GM18519 (cell line): Measurements from ENCODE around the gene CDH8.
"Not testable (repeated sequence)": the region's sequence is repeated elsewhere in the genome, so short reads cannot be mapped to it uniquely, and the experiment has no call there.

ENCODE experiments used
- ATAC-seq: cut with Tn5 transposase; IDR thresholded peaks from one replicate; pipeline ENCODE4 v1.9.1; 2021; ENCODE audit warnings: mild to moderate bottlenecking, moderate library complexity; ENCODE audit not compliant: unreplicated experiment, low FRiP score

CDH8 gene

DNA sequence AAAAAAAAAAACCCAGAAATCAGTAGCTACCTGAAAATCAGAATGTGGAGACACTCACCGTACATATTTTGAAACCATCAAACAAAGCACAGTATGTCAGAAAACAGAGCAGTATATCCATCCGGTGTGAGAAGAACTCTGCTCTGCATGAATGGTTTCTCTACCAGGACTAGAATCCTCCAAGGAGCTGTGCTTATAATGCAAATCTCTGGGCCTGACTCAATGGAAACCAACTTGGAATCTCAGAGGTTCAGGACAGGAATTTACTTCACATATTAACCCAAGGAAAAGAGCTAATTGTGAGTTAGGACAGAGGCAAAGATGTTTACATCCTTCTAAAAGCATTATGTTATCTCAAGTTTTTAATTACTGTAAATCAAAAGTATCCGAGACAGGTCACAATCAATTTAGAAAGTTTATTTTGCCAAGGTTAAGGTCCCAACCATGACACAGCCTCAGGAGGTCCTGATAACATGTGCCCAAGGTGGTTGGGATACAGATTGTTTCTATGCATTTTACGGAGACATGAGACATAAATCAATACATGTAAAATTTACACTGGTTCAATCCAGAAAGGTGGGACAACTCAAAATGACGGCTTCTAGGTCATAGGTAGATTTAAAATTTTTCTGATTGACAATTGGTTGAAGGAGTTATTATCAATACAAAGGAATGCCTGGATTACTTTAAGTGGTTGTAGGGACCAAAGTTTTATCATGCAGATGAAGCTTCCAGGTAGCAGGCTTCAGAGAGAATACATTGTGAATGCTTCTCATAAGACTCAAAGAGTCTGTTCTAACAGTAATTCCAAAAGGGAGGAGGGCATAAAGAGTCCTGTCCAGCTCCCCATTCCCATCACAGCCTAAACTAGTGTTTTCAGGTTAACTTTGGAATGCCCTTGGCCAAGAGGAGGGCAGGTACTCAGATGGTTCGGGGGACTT is 164.1 kb downstream of the CDH8 start:
- no peak for ATAC-seq

DNA sequence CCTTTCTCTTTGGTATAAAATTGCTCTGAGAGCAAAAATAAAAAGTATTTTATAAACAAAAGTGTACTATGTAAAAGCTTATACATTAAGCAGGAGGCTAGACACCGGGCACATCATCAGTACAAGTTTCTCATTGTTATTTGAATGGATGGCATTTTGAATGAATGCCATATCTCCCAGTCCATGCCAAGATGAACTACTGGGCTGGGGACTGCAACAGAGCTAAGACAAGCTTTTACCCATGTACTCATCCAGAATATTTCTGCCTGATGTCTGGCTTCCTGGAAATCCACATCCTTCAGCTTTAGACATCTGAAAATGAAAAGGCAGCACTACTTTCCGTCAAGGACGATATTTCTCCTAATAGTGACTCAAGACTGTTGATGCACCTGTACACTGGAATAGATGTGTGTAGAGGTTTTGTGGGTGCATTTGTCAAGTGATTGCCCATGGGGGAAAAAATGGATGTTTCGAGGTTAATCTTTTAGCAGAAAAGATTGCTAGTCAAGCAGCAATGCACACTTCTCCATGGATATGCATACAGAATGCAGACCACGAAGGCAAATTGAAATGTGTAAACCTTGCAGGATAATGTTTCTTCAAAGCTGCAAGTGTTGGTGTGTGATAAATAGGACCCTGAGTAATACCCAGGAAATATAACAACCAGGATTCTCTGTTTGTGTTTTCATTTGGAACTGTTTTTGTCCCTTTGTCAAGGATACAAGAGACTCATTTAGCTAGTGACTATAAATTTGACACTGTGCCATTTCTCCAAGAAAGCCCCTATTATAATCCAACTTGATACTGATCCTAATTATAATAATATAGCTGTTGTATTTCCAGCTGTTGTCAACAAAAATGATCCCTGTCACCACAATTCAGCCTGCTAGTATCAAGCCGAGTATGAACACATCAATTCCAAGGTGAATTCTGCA is 173.8 kb downstream of the CDH8 start:
- ATAC-seq: no peak

DNA sequence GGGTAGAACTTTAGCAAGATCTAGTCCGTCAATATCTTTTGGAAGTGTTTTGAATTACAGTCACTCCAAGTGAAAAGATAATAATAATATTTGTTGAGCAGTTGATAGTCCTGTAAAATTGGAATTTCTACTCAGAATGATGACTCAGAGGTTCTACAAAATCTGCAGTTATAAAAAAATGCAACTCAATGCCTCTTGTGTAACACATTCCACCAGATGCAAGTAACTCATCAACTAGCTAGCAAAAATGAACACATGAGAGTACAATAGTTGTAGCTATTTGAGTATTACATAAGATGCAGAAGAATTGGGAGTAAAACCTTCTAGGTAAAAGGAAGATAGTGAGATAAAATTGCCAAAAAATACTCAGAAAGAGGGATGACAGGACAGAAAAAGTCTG is 177.2 kb downstream of the CDH8 start:
- ATAC-seq: no peak

DNA sequence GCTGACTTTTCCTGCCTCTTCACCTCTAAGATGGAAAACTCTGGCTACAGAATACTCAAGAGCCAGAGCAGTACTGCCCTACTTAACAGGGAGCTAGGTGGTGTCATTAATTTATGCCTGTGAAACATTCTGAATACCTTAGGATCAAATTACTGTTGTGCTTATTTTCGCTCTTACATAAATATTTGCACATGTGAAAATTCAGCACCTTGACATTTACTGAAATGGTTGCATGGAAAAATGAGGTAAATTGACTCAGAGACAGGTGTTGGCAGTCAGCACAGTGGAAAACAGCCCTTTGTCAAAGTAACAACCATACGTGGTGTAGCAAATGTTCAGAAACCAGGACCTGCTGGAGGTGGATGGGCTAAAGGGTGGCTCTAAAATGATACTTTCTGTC is 193.6 kb downstream of the CDH8 start:
- no peak for ATAC-seq

DNA sequence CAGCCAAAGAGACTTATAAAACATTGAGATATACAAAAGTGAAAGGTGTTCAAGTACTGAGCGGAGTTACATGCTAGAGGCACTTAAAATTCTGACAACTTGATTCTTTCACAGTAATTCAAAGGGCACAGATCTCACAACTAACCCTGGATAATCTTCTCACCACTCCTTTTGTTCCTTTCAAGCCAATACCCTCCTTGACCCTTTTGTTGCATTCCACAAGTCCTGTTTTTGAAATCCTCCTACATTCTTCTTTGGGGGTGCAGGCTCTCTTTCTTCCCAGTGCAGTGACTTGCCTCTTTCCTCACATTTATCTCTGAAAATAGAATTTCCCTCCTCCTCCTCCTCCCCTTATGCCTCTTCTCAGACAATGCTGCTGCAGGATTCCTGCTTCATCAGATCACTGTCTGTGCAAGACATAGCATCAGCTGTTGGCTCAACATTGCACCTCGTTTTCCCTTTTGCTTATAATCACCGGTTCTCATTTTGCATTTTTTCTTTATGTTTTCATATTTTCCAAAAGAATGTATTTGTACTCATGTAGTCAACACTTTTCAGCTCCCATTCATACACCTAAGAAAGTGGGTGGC is 199.3 kb downstream of the CDH8 start:
- no peak for ATAC-seq

DNA sequence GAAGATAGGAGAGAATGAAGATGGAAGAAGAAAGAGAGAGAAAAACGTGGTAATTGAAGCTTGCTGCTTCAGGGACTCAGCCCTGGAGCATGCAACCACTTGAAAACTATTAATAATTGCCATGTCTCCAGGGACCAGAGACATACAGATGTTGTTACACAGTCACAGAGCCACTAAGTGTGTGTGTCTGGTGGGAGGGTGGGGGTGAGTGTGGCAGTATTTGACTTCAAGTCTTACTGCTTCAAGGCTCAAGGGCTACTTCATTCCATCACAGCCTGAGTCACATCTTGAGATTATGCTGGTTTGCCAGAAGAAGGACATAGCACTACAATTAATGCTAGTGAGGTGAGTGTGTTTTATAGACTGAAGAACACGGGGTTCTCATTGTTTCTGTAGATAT is 202.2 kb downstream of the CDH8 start:
- ATAC-seq: no peak

DNA sequence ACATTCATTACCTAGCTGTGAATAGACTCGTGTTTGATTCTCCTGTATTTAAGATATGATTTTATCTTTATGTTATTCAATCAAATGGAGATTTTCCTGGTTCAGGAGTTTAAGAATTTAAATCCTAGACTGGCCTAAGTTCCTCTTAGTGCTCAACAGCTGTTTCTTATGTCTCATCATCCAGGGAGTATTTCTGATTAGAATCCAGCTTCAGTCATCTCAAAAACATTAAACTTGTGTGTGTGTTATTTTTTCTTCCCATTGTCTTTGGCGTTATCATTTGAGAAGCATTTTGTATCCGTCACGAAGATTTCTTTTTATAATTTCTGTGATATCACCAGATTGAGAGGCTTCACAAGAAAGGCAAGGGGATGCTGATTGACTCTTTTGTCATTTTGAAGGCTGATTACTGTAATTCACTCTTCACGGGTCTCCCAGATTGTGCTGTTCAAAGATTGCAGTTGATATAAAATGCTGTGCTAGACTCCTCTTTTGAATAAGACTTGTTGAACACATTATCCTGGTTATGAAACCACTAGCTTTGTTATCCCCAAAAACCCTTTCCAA is 204.8 kb downstream of the CDH8 start:
- ATAC-seq: no peak

DNA sequence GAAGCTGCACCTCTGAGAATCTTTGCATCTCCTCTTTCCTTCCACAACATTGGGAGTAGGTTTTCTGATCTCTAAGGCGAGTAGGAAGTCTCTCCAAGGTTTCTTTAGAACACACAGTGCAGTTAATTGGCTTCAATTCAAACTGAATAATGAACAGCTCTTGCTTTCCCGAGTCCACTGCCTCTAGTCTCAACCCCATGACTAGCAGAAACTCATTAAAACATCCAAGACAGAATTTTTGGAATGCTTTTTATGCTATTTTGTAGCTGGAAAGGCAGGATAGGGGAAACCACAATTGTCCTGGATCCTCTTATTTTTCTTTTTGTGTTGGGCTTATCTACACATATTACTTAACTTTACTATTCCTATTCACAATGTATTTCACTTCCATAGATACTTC is 206.6 kb downstream of the CDH8 start:
- no peak for ATAC-seq

DNA sequence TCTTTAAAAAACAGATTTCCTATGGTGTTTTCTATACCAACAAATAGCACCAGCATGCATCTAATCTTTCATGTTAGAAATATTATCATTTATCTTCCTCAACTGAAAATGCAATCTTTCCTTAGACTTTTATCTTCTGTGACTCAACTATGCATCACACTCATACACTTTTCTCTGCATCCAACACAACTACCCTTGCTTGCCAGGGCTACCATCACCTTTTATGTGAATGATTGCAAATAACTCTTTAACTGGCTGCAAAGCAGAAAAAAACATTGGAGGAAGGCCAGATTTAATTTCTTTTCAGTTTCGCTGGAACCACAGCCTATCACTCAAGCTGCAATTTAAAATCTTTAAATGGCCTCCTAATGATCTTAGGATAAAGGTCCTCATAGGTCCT is 212.9 kb downstream of the CDH8 start:
- ATAC-seq: no peak

DNA sequence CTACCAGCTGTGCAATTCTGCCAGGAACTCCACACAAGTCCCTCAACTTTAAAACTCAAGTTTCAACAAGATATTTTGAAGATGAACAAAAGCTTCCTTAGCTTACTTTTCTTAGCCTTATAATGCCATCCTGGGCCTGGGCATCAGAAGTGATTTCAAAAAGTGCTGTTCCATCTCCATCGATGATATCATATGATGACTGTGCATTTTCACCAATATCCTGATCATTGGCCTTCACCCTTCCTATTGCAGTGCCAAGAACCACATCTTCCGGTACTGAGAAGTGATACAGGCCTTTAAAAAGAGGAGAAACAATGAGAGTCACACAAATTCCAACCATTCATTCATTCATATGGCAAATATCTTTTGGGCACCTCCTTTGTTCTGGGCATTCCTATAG is 215.4 kb downstream of the CDH8 start:
- ATAC-seq: no peak

DNA sequence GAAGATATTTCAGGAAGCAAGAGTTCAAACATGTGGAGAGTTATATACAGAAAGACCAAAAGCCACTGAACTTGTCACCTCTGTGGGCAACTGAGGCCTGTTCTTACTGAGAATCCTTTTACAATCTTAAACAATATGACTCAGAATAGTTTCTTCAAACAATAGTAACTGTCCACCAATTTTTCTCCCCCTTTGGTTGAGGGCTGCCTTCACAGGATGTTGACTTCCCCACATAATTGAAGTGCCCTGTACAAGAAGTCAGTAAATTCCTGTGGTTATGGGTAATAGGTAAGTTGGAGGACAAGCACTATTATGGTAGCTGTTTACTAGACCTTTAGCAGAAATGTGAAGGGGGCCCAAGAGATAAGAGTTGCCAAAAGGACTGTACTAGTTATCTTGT is 215.8 kb downstream of the CDH8 start:
- ATAC-seq: no peak

DNA sequence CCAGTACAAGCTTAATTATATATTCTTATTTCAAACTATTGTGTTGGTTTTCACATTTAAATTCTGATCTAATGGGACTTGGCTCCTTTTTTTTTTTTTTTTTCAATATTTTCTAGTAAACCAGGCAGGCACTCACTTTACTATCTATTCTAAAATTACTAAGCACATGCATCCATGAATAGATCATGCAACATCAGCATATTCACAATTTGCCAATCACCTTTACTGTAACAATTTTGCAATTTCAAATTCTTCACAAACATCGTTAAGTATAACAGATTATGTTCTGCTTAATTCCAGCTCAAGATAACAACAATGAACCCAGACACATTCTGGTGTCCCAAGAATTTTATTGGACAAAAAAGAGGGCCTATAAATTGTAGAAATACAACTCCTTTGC is 217.4 kb downstream of the CDH8 start:
- ATAC-seq: no peak

DNA sequence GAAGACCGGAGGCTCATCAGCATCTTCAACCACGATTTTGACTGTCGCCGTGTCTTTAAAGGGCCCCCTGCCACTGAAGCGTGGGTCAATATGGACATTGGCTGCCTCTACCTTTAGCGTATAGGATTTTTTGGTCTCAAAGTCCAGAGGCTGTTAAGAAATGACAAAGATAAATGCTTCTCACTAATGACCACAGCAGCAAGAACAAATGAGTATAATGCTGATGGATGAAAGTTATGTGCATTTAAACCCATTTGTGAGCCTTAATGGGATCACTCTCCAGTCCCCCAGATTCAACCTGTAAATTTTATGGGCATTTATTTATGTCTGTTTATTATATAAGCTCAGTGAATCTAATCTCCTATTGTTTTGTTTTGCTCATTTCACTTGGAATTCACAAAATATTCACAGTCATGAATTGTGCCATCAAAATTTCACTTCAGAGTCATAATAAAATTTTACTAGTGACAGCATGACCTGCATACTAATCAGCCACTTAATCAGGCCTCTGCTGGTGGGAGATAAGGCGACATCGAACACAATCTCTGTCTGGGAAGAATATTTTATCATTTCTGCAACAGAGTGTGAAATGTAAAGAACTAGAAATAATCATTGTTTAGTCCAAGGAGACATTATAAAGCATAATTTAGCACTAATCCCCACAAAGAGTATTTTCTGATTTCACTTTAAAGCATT is 218.5 kb downstream of the CDH8 start:
- no peak for ATAC-seq

DNA sequence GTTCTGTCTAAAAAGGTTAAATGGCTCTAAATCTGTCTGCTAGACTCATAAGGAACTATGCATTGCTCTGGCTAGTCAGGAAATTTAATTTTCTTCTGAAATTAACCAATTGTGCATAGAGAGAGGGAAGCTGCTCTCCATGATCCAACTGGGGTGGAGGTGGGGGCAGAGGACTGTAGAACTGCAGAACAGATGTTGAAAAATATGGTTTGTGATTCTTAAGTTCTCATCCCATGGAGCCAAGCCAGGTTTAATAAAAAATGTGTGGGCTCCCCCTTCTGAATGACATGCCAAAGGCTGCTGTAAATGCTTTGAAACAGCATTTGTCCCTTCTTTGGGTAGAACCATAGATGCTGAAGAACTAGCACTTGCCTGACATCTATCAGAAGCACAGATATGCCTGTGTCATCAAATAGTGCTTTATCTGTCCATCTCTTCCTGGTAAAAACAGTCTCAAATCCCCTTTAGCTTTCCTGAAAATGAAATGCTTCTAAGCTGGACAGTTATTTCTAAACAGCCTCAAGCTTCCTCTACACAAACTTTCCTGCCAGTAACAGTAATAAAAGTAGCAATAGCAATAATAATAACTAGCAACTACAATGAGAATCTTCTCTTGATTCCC is 221.4 kb downstream of the CDH8 start:
- no peak for ATAC-seq

DNA sequence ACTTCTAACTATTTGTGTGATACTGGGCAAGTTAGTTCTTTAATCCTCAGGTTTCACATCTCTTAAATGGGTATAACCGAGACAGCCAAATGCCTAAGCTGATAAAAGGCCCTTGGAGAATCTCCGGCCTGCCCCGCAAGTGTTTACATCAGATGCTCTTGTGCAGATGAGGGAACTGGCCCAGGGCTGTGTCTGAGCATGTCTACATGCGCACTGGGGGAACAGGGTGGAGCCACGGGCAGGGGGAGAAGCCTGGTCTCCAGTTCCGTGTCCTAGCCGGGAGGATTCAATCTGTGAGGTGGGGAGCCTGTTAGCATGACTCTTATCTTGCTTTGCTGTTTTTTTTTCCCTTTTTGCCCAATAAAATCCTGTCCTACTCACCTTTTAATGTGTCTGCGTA is 222.9 kb downstream of the CDH8 start:
- no peak for ATAC-seq

DNA sequence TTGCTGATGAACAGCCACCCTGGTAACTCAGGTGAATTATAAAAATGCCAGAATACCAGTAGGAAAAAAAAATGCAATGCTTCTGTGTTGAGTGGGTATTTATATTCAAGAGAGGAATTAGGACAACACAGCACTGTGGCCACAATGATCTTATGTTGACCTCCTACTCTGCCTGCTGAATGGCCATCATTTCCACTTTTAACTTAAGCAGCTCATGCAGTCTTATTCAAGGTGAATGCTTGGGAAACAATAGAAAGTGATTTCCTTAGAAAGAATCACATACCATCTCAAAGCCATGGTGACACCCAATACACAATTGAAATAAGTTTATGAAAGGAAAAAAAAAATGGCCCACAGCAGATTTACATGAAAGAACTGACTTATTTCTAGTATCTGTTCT is 224.0 kb downstream of the CDH8 start:
- ATAC-seq: no peak

DNA sequence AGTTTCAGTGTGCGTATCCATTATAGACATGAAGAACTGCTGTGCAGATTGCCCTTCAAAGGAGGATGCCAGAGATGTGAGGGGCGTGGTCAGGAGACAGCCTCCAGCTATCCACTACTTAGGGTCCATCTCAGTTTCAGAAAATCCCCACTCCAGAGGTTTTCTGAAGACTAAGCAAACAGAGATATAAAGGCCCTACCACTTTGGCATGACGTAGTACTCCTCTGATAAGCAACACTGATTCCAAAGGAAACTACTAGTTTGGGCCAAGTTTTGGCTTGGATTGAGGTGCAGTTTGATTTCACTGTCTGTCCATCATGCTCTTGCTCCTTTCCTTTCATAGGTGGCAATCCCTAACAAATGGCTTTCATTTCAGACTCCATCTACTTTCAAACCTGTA is 228.7 kb downstream of the CDH8 start:
- no peak for ATAC-seq

DNA sequence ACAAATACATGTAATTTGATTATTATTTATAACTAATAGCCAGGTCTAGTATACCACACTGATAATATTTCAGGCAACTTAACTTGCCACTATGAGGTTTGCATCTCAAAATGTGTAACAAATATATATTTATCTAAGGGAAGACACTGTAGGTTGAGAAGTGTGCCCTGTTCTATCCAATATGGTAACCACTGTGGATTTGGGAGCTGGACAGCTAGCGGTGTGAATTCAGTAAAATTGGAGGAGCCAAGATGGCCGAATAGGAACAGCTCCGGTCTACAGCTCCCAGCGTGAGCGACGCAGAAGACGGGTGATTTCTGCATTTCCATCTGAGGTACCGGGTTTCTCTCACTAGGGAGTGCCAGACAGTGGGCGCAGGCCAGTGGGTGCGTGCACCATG is 235.0 kb downstream of the CDH8 start:
- ATAC-seq: not testable (repeated sequence)

DNA sequence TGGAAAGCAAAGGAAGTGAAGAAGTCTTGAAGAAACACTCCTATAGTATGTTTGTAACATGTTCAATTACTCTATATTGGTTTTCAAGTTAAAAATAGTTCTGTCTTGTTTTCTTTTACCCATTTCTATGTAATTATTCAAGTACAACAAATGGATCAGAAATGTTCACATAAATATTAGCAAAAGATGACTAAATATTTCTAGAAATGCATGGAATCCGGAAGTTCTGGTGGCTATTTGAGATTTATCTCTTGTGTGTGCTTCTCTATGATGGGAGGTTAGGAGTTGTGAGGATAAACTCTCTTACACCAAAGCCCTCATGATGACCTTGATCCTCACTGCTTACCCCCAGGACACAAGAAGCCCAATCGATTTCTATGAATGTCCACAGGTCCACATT is 237.5 kb downstream of the CDH8 start:
- ATAC-seq: no peak
